ENCODE data around the gene KIF2C. TPM values are rescaled to one million over a fixed set of nuclear protein-coding genes. Genes with fewer than 3 reads are reported as not detected.

Gene KIF2C
- total RNA-seq = 10 to 100 TPM; 42.0 to 72.7 TPM
- 82.3 TPM for polyA plus RNA-seq (2013, experiment 1 of 2)
- 82.8 TPM for polyA plus RNA-seq (2013, experiment 2 of 2)
- long read RNA-seq, experiment 1, transcript KIF2C-202 (21 exons, 2,879 nt) = major isoform, 6 of 23 reads
- long read RNA-seq, experiment 1, partial matches to known transcripts = 12 of 23 reads
- long read RNA-seq, experiment 1, other reads (novel, unspliced or antisense) = 5 of 23 reads
- long read RNA-seq, experiment 2, transcript KIF2C-202 (21 exons, 2,879 nt) = major isoform, 71 of 100 reads
- long read RNA-seq, experiment 2, partial matches to known transcripts = 15 of 100 reads
- long read RNA-seq, experiment 2, other reads (novel, unspliced or antisense) = 14 of 100 reads
- long read RNA-seq, experiment 3, transcript KIF2C-202 (21 exons, 2,879 nt) = major isoform, 219 of 273 reads
- long read RNA-seq, experiment 3, partial matches to known transcripts = 11 of 273 reads
- long read RNA-seq, experiment 3, other reads (novel, unspliced or antisense) = 42 of 273 reads
- long read RNA-seq, experiment 4, transcript KIF2C-202 (21 exons, 2,879 nt) = major isoform, 14 of 22 reads
- long read RNA-seq, experiment 4, partial matches to known transcripts = 3 of 22 reads
- long read RNA-seq, experiment 4, other reads (novel, unspliced or antisense) = 5 of 22 reads

DNA sequence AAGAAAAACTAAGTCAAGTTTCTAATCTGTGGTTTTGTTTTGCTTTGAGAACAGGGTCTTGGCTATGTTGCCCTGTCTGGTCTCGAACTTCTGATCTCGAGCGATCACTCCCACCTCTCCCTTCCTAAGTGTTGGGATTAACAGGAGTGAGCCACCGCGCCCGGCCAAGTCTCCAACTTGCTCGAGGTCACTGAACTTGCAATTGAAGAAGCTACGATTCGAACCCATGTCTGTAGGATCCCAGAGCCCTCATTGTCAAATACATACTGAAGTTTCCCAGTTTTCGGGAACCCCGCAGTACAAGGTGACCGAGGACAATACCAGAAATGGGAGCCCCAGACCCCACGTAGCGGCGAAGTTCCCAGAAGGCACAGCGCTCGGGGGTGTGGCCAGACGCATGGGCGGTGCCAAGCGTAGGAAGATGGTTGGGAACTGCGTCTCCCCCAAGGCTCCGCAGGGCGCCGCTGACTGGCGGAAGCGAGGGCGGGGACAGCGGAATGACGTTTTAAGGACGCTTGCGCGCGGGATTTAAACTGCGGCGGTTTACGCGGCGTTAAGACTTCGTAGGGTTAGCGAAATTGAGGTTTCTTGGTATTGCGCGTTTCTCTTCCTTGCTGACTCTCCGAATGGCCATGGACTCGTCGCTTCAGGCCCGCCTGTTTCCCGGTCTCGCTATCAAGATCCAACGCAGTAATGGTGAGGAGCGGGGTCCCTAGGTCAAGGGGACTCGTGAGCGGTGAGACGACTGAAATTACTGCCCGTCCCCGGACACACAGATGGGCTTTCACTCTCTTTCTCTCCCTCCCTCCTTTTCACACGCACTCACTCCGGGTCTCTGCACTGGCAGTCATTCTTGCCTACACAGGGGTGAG is at the start of gene KIF2C:
TSS of gene KIF2C (plus strand) at position 531 of the 872 bp plus-strand sequence. CDS start at position 627, 96 bp downstream.
- Mint-ChIP-seq H3K27me3 (ENCODE audit: insufficient read depth) (peaks cover 2% of the 10 kb centered on the region), H3K9me3 (peaks cover 7% of the 10 kb centered on the region), H3K4me1 (peaks cover 7% of the 10 kb centered on the region), H3K4me3 (peak within 1 kb of the TSS; percentile 95), H3K36me3 (ENCODE audit: low read depth) (peaks cover 25% of the 10 kb centered on the region), H3K27ac (peak within 1 kb of the TSS; percentile 99)
- peak within 1 kb of the TSS; percentile 100 for H3K4me3 ChIP-seq (ENCODE audit: low read length)
- DNase-seq = peak; percentile 98
- 3 to 12% methylated on average over 19 to 57 of the region's 57 CpGs for WGBS, 2 experiments (ENCODE audit: insufficient coverage in 1 of 2, insufficient read length in 1 of 2)
- TF ChIP-seq, protein P1, sequence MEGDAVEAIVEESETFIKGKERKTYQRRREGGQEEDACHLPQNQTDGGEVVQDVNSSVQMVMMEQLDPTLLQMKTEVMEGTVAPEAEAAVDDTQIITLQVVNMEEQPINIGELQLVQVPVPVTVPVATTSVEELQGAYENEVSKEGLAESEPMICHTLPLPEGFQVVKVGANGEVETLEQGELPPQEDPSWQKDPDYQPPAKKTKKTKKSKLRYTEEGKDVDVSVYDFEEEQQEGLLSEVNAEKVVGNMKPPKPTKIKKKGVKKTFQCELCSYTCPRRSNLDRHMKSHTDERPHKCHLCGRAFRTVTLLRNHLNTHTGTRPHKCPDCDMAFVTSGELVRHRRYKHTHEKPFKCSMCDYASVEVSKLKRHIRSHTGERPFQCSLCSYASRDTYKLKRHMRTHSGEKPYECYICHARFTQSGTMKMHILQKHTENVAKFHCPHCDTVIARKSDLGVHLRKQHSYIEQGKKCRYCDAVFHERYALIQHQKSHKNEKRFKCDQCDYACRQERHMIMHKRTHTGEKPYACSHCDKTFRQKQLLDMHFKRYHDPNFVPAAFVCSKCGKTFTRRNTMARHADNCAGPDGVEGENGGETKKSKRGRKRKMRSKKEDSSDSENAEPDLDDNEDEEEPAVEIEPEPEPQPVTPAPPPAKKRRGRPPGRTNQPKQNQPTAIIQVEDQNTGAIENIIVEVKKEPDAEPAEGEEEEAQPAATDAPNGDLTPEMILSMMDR (conservative IDR thresholded peaks at IDR 0.05) = no peak
- peak within 1 kb of the TSS; percentile 1 for H3K27ac ChIP-seq (ENCODE audit: low read depth, low read length)
- peak within 1 kb of the TSS; percentile 90 for H3K9ac ChIP-seq (ENCODE audit: extremely low read depth, low read length, poor library complexity, severe bottlenecking)
- no peaks in the 10 kb centered on the region for H3K27me3 ChIP-seq (ENCODE audit: control insufficient read depth, insufficient read depth, low read length, poor library complexity, severe bottlenecking)
- peaks cover 23% of the 10 kb centered on the region for H3K36me3 ChIP-seq (ENCODE audit: control insufficient read depth, insufficient read depth, low read length)
- H3K9me3 ChIP-seq (ENCODE audit: control insufficient read depth, low read length) = no peaks in the 10 kb centered on the region
- no peaks in the 10 kb centered on the region for H3K4me1 ChIP-seq (ENCODE audit: control insufficient read depth, insufficient read depth, low read length)

DNA sequence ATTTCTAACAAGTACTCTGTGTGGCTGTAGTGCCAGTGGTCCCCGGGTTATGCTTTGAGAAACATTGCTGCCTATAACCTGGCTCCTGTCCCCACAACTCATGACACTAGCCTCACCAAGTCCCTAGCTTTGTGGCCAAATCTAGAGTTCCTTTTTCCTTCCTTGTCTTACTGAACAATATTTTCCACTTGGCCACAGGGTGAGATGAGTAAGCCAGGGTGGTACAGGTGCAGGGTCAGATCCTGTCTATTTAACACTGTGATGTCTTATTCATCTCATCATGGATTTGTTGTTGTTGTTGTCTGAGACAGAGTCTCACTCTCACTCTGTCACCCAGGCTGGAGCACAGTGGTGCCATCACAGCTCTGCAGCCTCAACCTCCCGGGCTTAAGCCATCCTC is 46.5 kb upstream of the KIF2C start:
- H3K4me1 Mint-ChIP-seq = peaks cover 6% of the 10 kb centered on the region
- H3K4me3 Mint-ChIP-seq = no peak overlapping the region
- DNase-seq = no peak
- no peaks in the 10 kb centered on the region for H3K9me3 Mint-ChIP-seq
- H3K27ac Mint-ChIP-seq = no peak overlapping the region
- H3K36me3 Mint-ChIP-seq (ENCODE audit: low read depth) = no peaks in the 10 kb centered on the region
- Histone ChIP-seq H3K9me3 (ENCODE audit: control insufficient read depth, low read length) (no peaks in the 10 kb centered on the region), H3K27ac (ENCODE audit: low read depth, low read length) (no peak overlapping the region), H3K9ac (ENCODE audit: extremely low read depth, low read length, poor library complexity, severe bottlenecking) (no peak overlapping the region), H3K36me3 (ENCODE audit: control insufficient read depth, insufficient read depth, low read length) (no peaks in the 10 kb centered on the region), H3K4me1 (ENCODE audit: control insufficient read depth, insufficient read depth, low read length) (peaks cover 2% of the 10 kb centered on the region), H3K27me3 (ENCODE audit: control insufficient read depth, insufficient read depth, low read length, poor library complexity, severe bottlenecking) (no peaks in the 10 kb centered on the region), H3K4me3 (ENCODE audit: low read length) (no peak overlapping the region)
- 86 to 100% methylated on average over 1 to 2 of the region's 2 CpGs for WGBS, 2 experiments (ENCODE audit: insufficient coverage in 1 of 2, insufficient read length in 1 of 2)
- TF ChIP-seq, protein P1 (conservative IDR thresholded peaks at IDR 0.05) = no peak
- H3K27me3 Mint-ChIP-seq (ENCODE audit: insufficient read depth) = peaks cover 3% of the 10 kb centered on the region

DNA sequence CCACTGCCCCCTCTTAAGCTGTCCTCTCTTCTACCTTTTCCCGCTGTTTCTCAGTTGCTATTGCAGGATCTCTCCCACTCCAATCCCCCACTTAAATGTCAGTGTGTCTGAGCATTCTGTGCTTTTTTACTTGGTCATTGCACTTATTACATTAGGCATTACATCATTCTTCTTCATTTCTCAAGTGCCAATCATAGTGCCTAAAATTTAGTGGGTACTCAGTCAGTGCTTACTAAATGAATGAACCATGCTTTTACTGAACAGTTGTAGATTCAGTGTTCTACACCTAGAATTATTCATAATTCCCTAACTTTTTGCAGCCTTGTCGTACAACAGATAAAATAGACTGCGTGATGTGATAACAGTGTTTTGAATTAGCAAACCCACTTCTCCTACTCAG is 45.7 kb upstream of the KIF2C start:
- H3K27me3 Mint-ChIP-seq (ENCODE audit: insufficient read depth) = peaks cover 3% of the 10 kb centered on the region
- WGBS, 2 experiments (ENCODE audit: insufficient coverage in 1 of 2, insufficient read length in 1 of 2) = 97 to 100% methylated on average over 2 to 3 of the region's 3 CpGs

More for the DNA sequence above, 45.7 kb upstream of the KIF2C start:
- TF ChIP-seq, protein P1 (conservative IDR thresholded peaks at IDR 0.05) = no peak
- peaks cover 6% of the 10 kb centered on the region for H3K4me1 Mint-ChIP-seq
- peaks cover 2% of the 10 kb centered on the region for H3K4me1 ChIP-seq (ENCODE audit: control insufficient read depth, insufficient read depth, low read length)
- no peaks in the 10 kb centered on the region for H3K36me3 ChIP-seq (ENCODE audit: control insufficient read depth, insufficient read depth, low read length)
- no peak overlapping the region for H3K4me3 ChIP-seq (ENCODE audit: low read length)
- no peak overlapping the region for H3K4me3 Mint-ChIP-seq
- H3K27ac Mint-ChIP-seq = no peak overlapping the region
- no peaks in the 10 kb centered on the region for H3K9me3 ChIP-seq (ENCODE audit: control insufficient read depth, low read length)
- no peak overlapping the region for H3K9ac ChIP-seq (ENCODE audit: extremely low read depth, low read length, poor library complexity, severe bottlenecking)
- H3K27ac ChIP-seq (ENCODE audit: low read depth, low read length) = no peak overlapping the region
- no peak for DNase-seq
- H3K27me3 ChIP-seq (ENCODE audit: control insufficient read depth, insufficient read depth, low read length, poor library complexity, severe bottlenecking) = no peaks in the 10 kb centered on the region
- H3K9me3 Mint-ChIP-seq = no peaks in the 10 kb centered on the region
- no peaks in the 10 kb centered on the region for H3K36me3 Mint-ChIP-seq (ENCODE audit: low read depth)

All from endodermal cell (in vitro differentiated cells).